Progenitor cell of endocrine pancreas (in vitro differentiated cells): ENCODE measurements around the gene ELP5. TPM values are rescaled to one million over a fixed set of nuclear protein-coding genes. Genes with fewer than 3 reads are reported as not detected.
A peak's percentile ranks its signal among the peaks of the same experiment; 100 is the strongest.

Source experiments
- DNase-seq: peaks from one replicate; pipeline ENCODE4 v3.0.0; 2021; ENCODE audit warnings: low spot score; ENCODE audit not compliant: unreplicated experiment
- H3K27ac Mint-ChIP-seq: 2 replicates; pipeline ENCODE4 v1.8.0; 2021; ENCODE audit warnings: mild to moderate bottlenecking, moderate library complexity, mixed read lengths
- H3K27me3 Mint-ChIP-seq: 2 replicates; pipeline ENCODE4 v1.8.0; 2021; ENCODE audit warnings: mixed read lengths
- H3K36me3 Mint-ChIP-seq: 2 replicates; pipeline ENCODE4 v1.8.0; 2022; ENCODE audit warnings: mixed read lengths; ENCODE audit not compliant: insufficient read depth
- H3K4me1 Mint-ChIP-seq: 2 replicates; pipeline ENCODE4 v1.8.0; 2021; ENCODE audit warnings: low read depth, mixed read lengths
- H3K4me3 Mint-ChIP-seq: 2 replicates; pipeline ENCODE4 v1.8.0; 2021; ENCODE audit warnings: low read depth, mild to moderate bottlenecking, moderate library complexity, mixed read lengths
- H3K9me3 Mint-ChIP-seq: 2 replicates; pipeline ENCODE4 v1.8.0; 2021; ENCODE audit warnings: low read depth, mixed read lengths
- CTCF ChIP-seq: fragments of 200-600 bp; sonication (generic); IDR thresholded peaks from one replicate; pipeline ENCODE4 v1.5.0; 2021; ENCODE audit warnings: antibody characterized with exemption, mild to moderate bottlenecking; ENCODE audit not compliant: unreplicated experiment
- total RNA-seq: library from RNA; stranded (reverse); gene quantifications from 2 replicates; pipeline ENCODE4 v1.2.1, GENCODE V29; 2021

Gene ELP5
- total RNA-seq, 1 donor from 2014 or later = 45.0 TPM

- H3K27me3 Mint-ChIP-seq = no peaks in the 10 kb centered on the region
- H3K36me3 Mint-ChIP-seq = peaks cover 5% of the 10 kb centered on the region
- no peak for DNase-seq
- peaks cover 23% of the 10 kb centered on the region for H3K4me1 Mint-ChIP-seq
- H3K27ac Mint-ChIP-seq = no peak overlapping the region
- H3K4me3 Mint-ChIP-seq = no peak overlapping the region
- H3K9me3 Mint-ChIP-seq = no peaks in the 10 kb centered on the region
- no peak for TF ChIP-seq CTCF
Observed at GRCh38 chr17:7207120-7208001, 44.7 kb upstream of the ELP5 start.

GRCh38 chr17:7208027-7208571 lies 43.9 kb upstream of the ELP5 start:
- no peak for TF ChIP-seq CTCF
- Mint-ChIP-seq H3K4me3 (no peak overlapping the region), H3K36me3 (no peaks in the 10 kb centered on the region), H3K27me3 (no peaks in the 10 kb centered on the region), H3K27ac (no peak overlapping the region), H3K4me1 (peaks cover 24% of the 10 kb centered on the region), H3K9me3 (no peaks in the 10 kb centered on the region)
- no peak for DNase-seq

GRCh38 chr17:7208754-7209460 lies 43.1 kb upstream of the ELP5 start:
- H3K9me3 Mint-ChIP-seq = no peaks in the 10 kb centered on the region
- H3K27ac Mint-ChIP-seq = no peak overlapping the region

GRCh38 chr17:7211491-7212273 lies 40.3 kb upstream of the ELP5 start:
- Mint-ChIP-seq H3K9me3 (no peaks in the 10 kb centered on the region), H3K4me3 (peak overlapping the region; percentile 57), H3K4me1 (peaks cover 36% of the 10 kb centered on the region), H3K27ac (peak overlapping the region; percentile 33), H3K27me3 (no peaks in the 10 kb centered on the region), H3K36me3 (no peaks in the 10 kb centered on the region)
- TF ChIP-seq CTCF = no peak
- DNase-seq = no peak

More at GRCh38 chr17:7208754-7209460, 43.1 kb upstream of the ELP5 start:
- Mint-ChIP-seq H3K36me3 (no peaks in the 10 kb centered on the region), H3K4me1 (peaks cover 30% of the 10 kb centered on the region), H3K27me3 (no peaks in the 10 kb centered on the region), H3K4me3 (no peak overlapping the region)
- no peak for DNase-seq
- no peak for TF ChIP-seq CTCF
